GM06990 (cell line): Measurements from ENCODE around the gene CEP85.

Experiments used
- DNase-seq: peaks from one replicate; pipeline ENCODE4 v3.0.0-alpha.2; 2011; ENCODE audit not compliant: insufficient read length; ENCODE audit errors: extremely low read depth
- H3K27me3 ChIP-seq: replicated peaks from 2 replicates; pipeline ENCODE4 v1.6.0; 2011; ENCODE audit warnings: low read length; ENCODE audit not compliant: control insufficient read depth, insufficient read depth
- H3K36me3 ChIP-seq: 2 replicates; pipeline ENCODE4 v1.5.1; 2011; ENCODE audit warnings: low read length; ENCODE audit not compliant: control insufficient read depth, insufficient read depth
- H3K4me3 ChIP-seq: replicated peaks from 2 replicates; pipeline ENCODE4 v1.5.1; 2011; ENCODE audit warnings: low read depth, mild to moderate bottlenecking, control low read depth, low read length
- TF ChIP-seq, protein P1 (sequence below): IDR thresholded peaks from 2 replicates; pipeline ENCODE4 v1.5.1; 2011; ENCODE audit warnings: low read length, control low read depth, mild to moderate bottlenecking, inconsistent platforms; ENCODE audit not compliant: insufficient read depth, poor library complexity, severe bottlenecking

CEP85 gene

DNA sequence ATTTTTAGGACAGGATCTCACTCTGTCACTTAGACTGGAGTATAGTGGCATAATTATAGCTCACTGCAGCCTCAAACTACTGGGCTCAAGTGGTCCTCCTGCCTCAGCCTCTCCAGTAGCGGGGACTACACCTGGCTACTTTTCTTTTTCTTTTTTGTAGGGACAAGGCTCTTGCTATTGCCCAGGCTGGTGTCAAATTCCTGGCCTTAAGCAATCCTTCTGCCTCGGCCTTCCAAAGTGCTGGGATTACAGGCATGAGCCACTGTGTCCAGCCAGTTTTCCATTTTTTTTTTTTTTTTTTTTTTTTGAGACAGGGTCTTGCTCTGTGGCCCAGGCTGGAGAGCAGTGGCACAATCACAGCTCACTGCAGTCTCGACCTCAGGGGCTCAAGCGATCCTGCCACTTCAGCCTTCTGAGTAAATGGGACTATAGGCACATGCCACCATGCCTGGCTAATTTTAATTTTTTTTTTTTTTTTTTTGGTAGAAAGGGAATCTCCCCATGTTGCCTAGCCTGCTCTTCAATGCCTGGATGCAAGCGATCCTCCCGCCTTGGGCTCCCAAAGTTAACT is 20.6 kb upstream of the CEP85 start:
- no peak for DNase-seq
- Histone ChIP-seq H3K36me3 (no peaks in the 10 kb centered on the region), H3K4me3 (no peak overlapping the region), H3K27me3 (no peaks in the 10 kb centered on the region; the same call in 1 of the 2 replicates)
- TF ChIP-seq, protein P1, sequence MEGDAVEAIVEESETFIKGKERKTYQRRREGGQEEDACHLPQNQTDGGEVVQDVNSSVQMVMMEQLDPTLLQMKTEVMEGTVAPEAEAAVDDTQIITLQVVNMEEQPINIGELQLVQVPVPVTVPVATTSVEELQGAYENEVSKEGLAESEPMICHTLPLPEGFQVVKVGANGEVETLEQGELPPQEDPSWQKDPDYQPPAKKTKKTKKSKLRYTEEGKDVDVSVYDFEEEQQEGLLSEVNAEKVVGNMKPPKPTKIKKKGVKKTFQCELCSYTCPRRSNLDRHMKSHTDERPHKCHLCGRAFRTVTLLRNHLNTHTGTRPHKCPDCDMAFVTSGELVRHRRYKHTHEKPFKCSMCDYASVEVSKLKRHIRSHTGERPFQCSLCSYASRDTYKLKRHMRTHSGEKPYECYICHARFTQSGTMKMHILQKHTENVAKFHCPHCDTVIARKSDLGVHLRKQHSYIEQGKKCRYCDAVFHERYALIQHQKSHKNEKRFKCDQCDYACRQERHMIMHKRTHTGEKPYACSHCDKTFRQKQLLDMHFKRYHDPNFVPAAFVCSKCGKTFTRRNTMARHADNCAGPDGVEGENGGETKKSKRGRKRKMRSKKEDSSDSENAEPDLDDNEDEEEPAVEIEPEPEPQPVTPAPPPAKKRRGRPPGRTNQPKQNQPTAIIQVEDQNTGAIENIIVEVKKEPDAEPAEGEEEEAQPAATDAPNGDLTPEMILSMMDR = no peak

DNA sequence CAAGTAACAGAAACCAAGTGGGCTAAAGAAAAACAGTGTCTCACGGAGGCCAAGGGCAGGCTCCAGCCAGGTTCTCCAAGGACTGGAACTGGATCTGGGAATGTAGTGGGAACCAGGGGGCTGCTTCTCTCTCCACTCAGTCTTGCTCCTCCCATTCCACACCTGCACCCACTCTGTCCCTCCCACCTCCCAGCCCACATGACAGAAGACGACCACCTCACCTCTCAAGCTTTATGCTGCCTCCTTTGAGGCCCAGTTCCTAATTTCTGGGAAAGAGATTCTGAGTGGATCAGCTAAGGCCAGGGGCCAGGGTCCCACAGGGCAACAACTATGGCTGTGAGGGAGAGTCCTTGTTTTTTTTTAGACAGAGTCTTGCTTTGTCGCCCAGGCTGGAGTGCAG is 18.8 kb upstream of the CEP85 start:
- no peaks in the 10 kb centered on the region for H3K36me3 ChIP-seq
- H3K27me3 ChIP-seq = no peaks in the 10 kb centered on the region; the same call in 1 of the 2 replicates
- TF ChIP-seq, protein P1 = no peak
- DNase-seq = no peak
- H3K4me3 ChIP-seq = no peak overlapping the region

DNA sequence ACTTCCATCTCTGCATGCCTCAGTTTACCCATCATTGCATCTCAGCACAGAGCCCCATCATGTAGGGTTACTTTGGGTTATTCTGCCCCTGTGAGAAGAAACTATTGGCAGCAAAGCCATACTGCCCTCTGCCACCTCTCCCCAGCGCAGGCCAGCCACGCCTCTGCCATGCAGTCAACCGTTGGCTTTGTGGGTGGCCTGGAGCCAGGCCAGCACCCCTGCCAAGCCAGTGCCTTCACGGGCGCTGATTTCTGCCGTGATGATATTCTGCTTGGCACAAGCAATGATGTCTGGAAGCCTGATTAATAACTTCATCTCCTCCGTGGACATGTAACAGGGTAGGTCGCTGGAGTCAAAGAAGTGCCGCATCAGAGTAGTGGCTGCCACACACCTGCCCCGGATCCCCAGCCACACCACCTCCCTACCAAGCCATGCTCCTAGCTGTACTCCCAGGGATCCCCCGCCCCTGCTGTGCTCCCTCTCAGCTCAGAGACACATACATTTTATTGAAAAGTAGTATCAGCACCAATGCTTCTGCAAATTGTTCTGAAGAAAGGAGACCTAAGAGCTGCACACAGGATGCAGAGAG is 15.0 kb upstream of the CEP85 start:
- TF ChIP-seq, protein P1 = no peak
- Histone ChIP-seq H3K27me3 (no peaks in the 10 kb centered on the region; the same call in none of the 2 replicates), H3K36me3 (no peaks in the 10 kb centered on the region), H3K4me3 (no peak overlapping the region)
- no peak for DNase-seq

DNA sequence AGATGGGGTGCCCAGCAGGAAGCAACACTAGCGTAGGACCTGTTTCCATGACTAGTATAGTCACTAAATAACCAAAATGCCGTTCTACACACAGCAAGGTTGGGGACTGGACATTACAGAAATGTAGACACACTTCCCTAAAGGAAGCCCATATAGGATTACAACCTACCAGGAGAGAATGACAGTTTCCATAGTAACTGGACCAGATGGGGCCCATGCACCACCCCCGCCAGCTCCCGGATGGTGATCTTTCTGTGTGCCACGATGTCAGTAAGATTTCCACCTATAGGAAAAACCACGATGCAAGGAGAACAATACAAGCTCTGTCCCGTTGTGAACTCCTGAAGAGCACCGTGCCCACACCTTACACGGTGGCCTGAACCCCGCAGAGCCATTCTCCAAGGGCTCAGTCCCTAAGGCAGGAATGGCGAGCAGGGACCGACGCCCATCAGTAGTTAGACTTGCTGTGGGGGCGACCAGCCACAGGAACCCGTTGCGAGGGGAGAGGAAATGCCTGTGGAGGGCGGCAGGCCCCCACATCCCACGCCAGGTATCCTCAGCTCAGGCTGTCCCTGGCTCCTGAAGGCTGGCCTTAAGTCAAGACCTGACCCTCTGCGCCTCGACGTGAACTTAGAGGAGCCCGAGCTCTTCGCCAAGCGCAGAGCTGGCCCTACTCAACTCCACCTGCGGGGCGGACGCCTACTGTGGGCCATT is 13.6 kb upstream of the CEP85 start:
- TF ChIP-seq, protein P1 = no peak
- no peaks in the 10 kb centered on the region; the same call in none of the 2 replicates for H3K27me3 ChIP-seq
- no peaks in the 10 kb centered on the region for H3K36me3 ChIP-seq
- H3K4me3 ChIP-seq = no peak overlapping the region
- DNase-seq = no peak

DNA sequence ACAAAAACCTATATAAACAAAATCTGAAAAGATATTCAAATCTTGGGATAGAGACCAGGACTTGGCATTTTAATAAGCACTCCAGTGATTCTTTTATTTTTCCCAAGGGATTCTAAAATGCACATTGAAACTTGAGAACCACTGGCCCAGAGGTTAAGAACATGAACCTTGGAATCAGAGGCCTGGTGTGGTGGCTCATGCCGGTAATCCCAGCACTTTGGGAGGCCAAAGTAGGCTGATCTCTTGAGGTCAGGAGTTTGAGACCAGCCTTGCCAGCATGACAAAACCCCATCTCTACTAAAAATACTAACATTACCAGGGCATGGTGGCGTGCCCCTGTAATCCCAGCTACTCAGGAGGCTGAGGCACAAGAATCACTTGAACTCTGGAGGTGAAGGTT is 12.9 kb upstream of the CEP85 start:
- H3K27me3 ChIP-seq = no peaks in the 10 kb centered on the region; the same call in none of the 2 replicates
- no peaks in the 10 kb centered on the region for H3K36me3 ChIP-seq
- no peak for DNase-seq
- TF ChIP-seq, protein P1 = no peak
- H3K4me3 ChIP-seq = no peak overlapping the region
